Glutamatergic neuron (in vitro differentiated cells): ENCODE data around the gene PPIB. TPM values are rescaled to one million over a fixed set of nuclear protein-coding genes. Genes with fewer than 3 reads are reported as not detected.

Source experiments
- DNase-seq: peaks from one replicate; pipeline ENCODE4 v3.0.0; 2022
- H3K27ac Mint-ChIP-seq: one replicate; pipeline ENCODE4 v1.8.0; 2020; ENCODE audit warnings: mild to moderate bottlenecking, mixed read lengths, inconsistent platforms; ENCODE audit not compliant: unreplicated experiment
- H3K27me3 Mint-ChIP-seq: one replicate; pipeline ENCODE4 v1.8.0; 2020; ENCODE audit warnings: mild to moderate bottlenecking, moderate library complexity, mixed read lengths, inconsistent platforms; ENCODE audit not compliant: unreplicated experiment
- H3K36me3 Mint-ChIP-seq: one replicate; pipeline ENCODE4 v1.8.0; 2020; ENCODE audit warnings: mild to moderate bottlenecking, mixed read lengths, inconsistent platforms; ENCODE audit not compliant: unreplicated experiment
- H3K4me1 Mint-ChIP-seq: one replicate; pipeline ENCODE4 v1.8.0; 2020; ENCODE audit warnings: mild to moderate bottlenecking, low read depth, mixed read lengths, inconsistent platforms; ENCODE audit not compliant: unreplicated experiment
- H3K4me3 Mint-ChIP-seq: one replicate; pipeline ENCODE4 v1.8.0; 2020; ENCODE audit warnings: mild to moderate bottlenecking, mixed read lengths, inconsistent platforms; ENCODE audit not compliant: unreplicated experiment
- H3K9me3 Mint-ChIP-seq: one replicate; pipeline ENCODE4 v1.8.0; 2020; ENCODE audit warnings: mild to moderate bottlenecking, moderate library complexity, mixed read lengths, inconsistent platforms; ENCODE audit not compliant: unreplicated experiment
- CTCF ChIP-seq: fragments of 200-600 bp; sonication (generic); IDR thresholded peaks from one replicate; pipeline ENCODE4 v1.5.0; 2021; ENCODE audit not compliant: partially characterized antibody, unreplicated experiment
- total RNA-seq: library from RNA; stranded (reverse); fragmentation: NEBNext Ultra II Directional; extraction: Animal tissue kit (Norgen Biotek cat#: 25700); gene quantifications from one replicate; pipeline ENCODE4 v1.2.1, GENCODE V29; 2021; ENCODE audit not compliant: unreplicated experiment

The PPIB gene
- total RNA-seq, 1 donor from 2014 or later, result 228 TPM

GRCh38 chr15:64107337-64107736 is 55.5 kb downstream of the PPIB start:
- H3K27ac Mint-ChIP-seq, result no peak overlapping the region
- no peaks in the 10 kb centered on the region for H3K27me3 Mint-ChIP-seq
- no peaks in the 10 kb centered on the region for H3K36me3 Mint-ChIP-seq
- H3K9me3 Mint-ChIP-seq, result no peaks in the 10 kb centered on the region
- no peak for TF ChIP-seq CTCF
- DNase-seq, result no peak
- no peak overlapping the region for H3K4me3 Mint-ChIP-seq
- H3K4me1 Mint-ChIP-seq, result peaks cover 6% of the 10 kb centered on the region

Other genes with a start within 250 kb of the PPIB start
- 2.6 TPM for gene DAPK2, start 116.5 kb downstream of the PPIB start, total RNA-seq
- 35.5 TPM for gene CIAO2A, start 69.2 kb downstream of the PPIB start, total RNA-seq
- gene SNX1, start 67.0 kb downstream of the PPIB start, total RNA-seq, result 71.4 TPM
- gene SNX22, start 11.3 kb downstream of the PPIB start, total RNA-seq, result 4.6 TPM
- 34.2 TPM for gene CSNK1G1, start 193.2 kb upstream of the PPIB start, total RNA-seq
- 4.7 TPM for gene PCLAF, start 218.4 kb upstream of the PPIB start, total RNA-seq
- 48.7 TPM for gene TRIP4, start 224.8 kb upstream of the PPIB start, total RNA-seq